Panc1 (cell line): ENCODE results near the gene CREB3L1. TPM values are rescaled to one million over a fixed set of nuclear protein-coding genes. Genes with fewer than 3 reads are reported as not detected.

Source experiments
- ATAC-seq: fragments of 200-7000 bp; cut with Tn5 transposase; 2 replicates; pipeline ENCODE4 v1.9.1; 2020; ENCODE audit warnings: mild to moderate bottlenecking, moderate library complexity
- BruUV-seq: library from RNA; stranded (reverse); fragments of 400-500 nt; replicated peaks from 2 replicates; lab custom pipeline; 2021; lab: Mats Ljungman, UMichigan
- CTCF ChIA-PET: fragments of 300-600 bp; sonication (Branson Sonifier 250); formaldehyde crosslinking; loops from one replicate; lab custom pipeline; 2022; ENCODE audit warnings: antibody characterized with exemption; lab: Charles Lee
- POLR2A ChIA-PET: fragments of 300-600 bp; sonication (Branson Sonifier 250); formaldehyde crosslinking; loops from one replicate; lab custom pipeline; 2022; ENCODE audit warnings: antibody characterized with exemption; lab: Charles Lee
- DNase-seq: peaks from one replicate; pipeline ENCODE4 v3.0.0-alpha.2; 2010; ENCODE audit warnings: low read depth, low spot score
- H3K27ac ChIP-seq: 2 replicates; pipeline ENCODE4 v1.5.1; 2011; ENCODE audit warnings: mild to moderate bottlenecking, low read length, inconsistent platforms
- H3K27me3 ChIP-seq: fragments of 200-500 bp; sonication (Bioruptor generic); 2 replicates; pipeline ENCODE4 v1.6.0; 2014; ENCODE audit warnings: low read length, inconsistent platforms; ENCODE audit not compliant: control insufficient read depth, insufficient read depth
- H3K36me3 ChIP-seq: fragments of 200-500 bp; sonication (Bioruptor generic); 2 replicates; pipeline ENCODE4 v1.5.1; 2014; ENCODE audit warnings: inconsistent platforms, mild to moderate bottlenecking, low read length, moderate library complexity; ENCODE audit not compliant: control insufficient read depth, insufficient read depth
- H3K4me1 ChIP-seq: 2 replicates; pipeline ENCODE4 v1.5.1; 2011; ENCODE audit warnings: inconsistent platforms, mild to moderate bottlenecking, low read length, moderate library complexity; ENCODE audit not compliant: control insufficient read depth, insufficient read depth
- H3K4me3 ChIP-seq, 2 experiments: 2 replicates each; pipeline ENCODE4 v1.5.1; 2011 to 2012; ENCODE audit warnings: low read depth in 2 of 2, low read length in 2 of 2, mild to moderate bottlenecking in 2 of 2, inconsistent platforms in 1 of 2, moderate library complexity in 1 of 2
- H3K9me3 ChIP-seq: fragments of 200-500 bp; sonication (Bioruptor generic); 2 replicates; pipeline ENCODE4 v1.5.1; 2014; ENCODE audit warnings: low read depth, mild to moderate bottlenecking, inconsistent platforms, low read length, moderate library complexity; ENCODE audit not compliant: control insufficient read depth, insufficient read depth
- POLR2AphosphoS5 ChIP-seq: IDR thresholded peaks from 2 replicates; pipeline ENCODE4 v1.6.1; 2012; ENCODE audit warnings: mild to moderate bottlenecking, low read depth, low read length, moderate library complexity
- SIN3A ChIP-seq: IDR thresholded peaks from 2 replicates; pipeline ENCODE4 v1.6.1; 2012; ENCODE audit warnings: low read depth, mild to moderate bottlenecking, low read length, moderate library complexity, borderline replicate concordance; ENCODE audit not compliant: insufficient read depth
- TCF7L2 ChIP-seq: IDR thresholded peaks from 2 replicates; pipeline ENCODE4 v1.6.1; 2011; ENCODE audit warnings: mild to moderate bottlenecking, low read depth, low read length, inconsistent platforms
- in situ Hi-C: cut with HindIII; loops from 2 replicates; pipeline ENCODE4 v1.10.0; 2016; ENCODE audit warnings: low sequenced_read_pairs, low pct_unique_long_range_greater_than_20kb
- intact Hi-C: fragments of 100-400 bp; cut with micrococcal nuclease; formaldehyde crosslinking; loops from one replicate; pipeline ENCODE4 v1.10.0; 2022; ENCODE audit not compliant: unreplicated experiment
- total RNA-seq: library from RNA; stranded (reverse); gene quantifications from one replicate; pipeline ENCODE4 v1.2.1, GENCODE V29; 2021; ENCODE audit not compliant: unreplicated experiment
- TF ChIP-seq, protein P1 (sequence below), 2 experiments: IDR thresholded peaks; 2 replicates each; pipeline ENCODE4 v1.6.1; 2011 to 2012; ENCODE audit warnings: low read depth in 2 of 2, control low read depth in 1 of 2, low read length in 1 of 2, mild to moderate bottlenecking in 1 of 2, moderate library complexity in 1 of 2; ENCODE audit not compliant: insufficient read depth in 1 of 2
- TF ChIP-seq, protein P2 (sequence below): fragments of 450-650 bp; IDR thresholded peaks from 2 replicates; pipeline ENCODE4 v1.5.1; 2017; ENCODE audit warnings: mild to moderate bottlenecking

Gene CREB3L1
- total RNA-seq, 1 experiment from 2014 or later: 35.6 TPM

DNA sequence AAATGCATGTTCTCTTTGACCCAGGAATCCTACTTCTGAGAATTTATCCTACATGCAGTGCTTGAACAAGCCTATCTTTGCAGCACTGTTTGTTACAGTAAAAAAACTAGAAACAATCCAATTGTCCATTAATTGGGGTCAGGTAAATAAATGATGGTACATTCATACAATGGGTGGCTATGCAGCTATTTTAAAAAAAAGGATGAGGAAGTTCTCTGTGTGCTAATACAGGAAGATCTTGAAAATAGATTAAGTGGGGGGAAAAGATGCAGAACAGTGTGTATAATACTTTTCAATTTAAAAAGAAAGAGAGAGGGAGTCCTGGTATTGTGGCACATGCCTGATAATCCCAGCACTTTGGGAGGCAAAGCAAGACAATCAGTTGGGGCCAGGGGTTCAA lies 9.5 kb upstream of the CREB3L1 start:
- BruUV-seq: no TSS peak
- Histone ChIP-seq H3K4me1 (peaks cover 12% of the 10 kb centered on the region), H3K27me3 (no peaks in the 10 kb centered on the region; the same call in 1 of the 2 replicates), H3K9me3 (no peaks in the 10 kb centered on the region), H3K36me3 (no peaks in the 10 kb centered on the region), H3K4me3 (no peak overlapping the region), H3K27ac (no peak overlapping the region)
- DNase-seq: no peak
- ChIA-PET CTCF (no interaction called here), POLR2A (no interaction called here)
- in situ Hi-C loops: no loop called here
- no peak for ATAC-seq
- intact Hi-C loops: no loop called here
- TF ChIP-seq SIN3A: no peak
- TF ChIP-seq POLR2AphosphoS5: no peak
- no peak for TF ChIP-seq TCF7L2
- TF ChIP-seq, protein P1, sequence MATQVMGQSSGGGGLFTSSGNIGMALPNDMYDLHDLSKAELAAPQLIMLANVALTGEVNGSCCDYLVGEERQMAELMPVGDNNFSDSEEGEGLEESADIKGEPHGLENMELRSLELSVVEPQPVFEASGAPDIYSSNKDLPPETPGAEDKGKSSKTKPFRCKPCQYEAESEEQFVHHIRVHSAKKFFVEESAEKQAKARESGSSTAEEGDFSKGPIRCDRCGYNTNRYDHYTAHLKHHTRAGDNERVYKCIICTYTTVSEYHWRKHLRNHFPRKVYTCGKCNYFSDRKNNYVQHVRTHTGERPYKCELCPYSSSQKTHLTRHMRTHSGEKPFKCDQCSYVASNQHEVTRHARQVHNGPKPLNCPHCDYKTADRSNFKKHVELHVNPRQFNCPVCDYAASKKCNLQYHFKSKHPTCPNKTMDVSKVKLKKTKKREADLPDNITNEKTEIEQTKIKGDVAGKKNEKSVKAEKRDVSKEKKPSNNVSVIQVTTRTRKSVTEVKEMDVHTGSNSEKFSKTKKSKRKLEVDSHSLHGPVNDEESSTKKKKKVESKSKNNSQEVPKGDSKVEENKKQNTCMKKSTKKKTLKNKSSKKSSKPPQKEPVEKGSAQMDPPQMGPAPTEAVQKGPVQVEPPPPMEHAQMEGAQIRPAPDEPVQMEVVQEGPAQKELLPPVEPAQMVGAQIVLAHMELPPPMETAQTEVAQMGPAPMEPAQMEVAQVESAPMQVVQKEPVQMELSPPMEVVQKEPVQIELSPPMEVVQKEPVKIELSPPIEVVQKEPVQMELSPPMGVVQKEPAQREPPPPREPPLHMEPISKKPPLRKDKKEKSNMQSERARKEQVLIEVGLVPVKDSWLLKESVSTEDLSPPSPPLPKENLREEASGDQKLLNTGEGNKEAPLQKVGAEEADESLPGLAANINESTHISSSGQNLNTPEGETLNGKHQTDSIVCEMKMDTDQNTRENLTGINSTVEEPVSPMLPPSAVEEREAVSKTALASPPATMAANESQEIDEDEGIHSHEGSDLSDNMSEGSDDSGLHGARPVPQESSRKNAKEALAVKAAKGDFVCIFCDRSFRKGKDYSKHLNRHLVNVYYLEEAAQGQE (IDR thresholded peaks at IDR 0.05; ENCODE audit: insufficient read depth in 1 of 2, low read depth in 2 of 2, low read length in 1 of 2): no peak

DNA sequence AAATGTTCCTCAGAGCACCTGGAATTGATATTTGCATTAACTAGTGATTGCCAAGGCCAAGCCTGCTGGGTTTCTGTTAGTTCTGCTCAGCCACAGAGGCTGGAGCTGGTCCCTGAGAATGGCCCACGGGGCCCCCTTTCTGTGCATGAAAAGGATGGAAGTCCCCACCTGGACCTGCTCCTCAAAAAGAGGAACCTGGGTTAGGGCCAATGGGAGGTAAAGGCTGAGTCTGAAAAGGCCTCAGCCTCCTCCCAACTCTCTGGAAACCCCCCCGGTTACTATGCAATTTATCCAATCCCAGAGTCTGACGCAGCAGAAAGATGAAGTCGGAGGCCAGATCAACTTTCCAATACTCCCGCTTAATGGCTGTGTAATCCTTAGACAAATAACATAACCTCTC lies 6.8 kb upstream of the CREB3L1 start:
- ATAC-seq (no peak), DNase-seq (no peak)
- POLR2A ChIA-PET: no interaction called here
- no peak for TF ChIP-seq TCF7L2
- no peak for TF ChIP-seq POLR2AphosphoS5
- TF ChIP-seq SIN3A: no peak
- TF ChIP-seq, protein P2, sequence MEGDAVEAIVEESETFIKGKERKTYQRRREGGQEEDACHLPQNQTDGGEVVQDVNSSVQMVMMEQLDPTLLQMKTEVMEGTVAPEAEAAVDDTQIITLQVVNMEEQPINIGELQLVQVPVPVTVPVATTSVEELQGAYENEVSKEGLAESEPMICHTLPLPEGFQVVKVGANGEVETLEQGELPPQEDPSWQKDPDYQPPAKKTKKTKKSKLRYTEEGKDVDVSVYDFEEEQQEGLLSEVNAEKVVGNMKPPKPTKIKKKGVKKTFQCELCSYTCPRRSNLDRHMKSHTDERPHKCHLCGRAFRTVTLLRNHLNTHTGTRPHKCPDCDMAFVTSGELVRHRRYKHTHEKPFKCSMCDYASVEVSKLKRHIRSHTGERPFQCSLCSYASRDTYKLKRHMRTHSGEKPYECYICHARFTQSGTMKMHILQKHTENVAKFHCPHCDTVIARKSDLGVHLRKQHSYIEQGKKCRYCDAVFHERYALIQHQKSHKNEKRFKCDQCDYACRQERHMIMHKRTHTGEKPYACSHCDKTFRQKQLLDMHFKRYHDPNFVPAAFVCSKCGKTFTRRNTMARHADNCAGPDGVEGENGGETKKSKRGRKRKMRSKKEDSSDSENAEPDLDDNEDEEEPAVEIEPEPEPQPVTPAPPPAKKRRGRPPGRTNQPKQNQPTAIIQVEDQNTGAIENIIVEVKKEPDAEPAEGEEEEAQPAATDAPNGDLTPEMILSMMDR: no peak
- TF ChIP-seq, protein P1 (IDR thresholded peaks at IDR 0.05; ENCODE audit: insufficient read depth in 1 of 2, low read depth in 2 of 2, low read length in 1 of 2): no peak
- CTCF ChIA-PET: no interaction called here
- no peak overlapping the region for H3K4me3 ChIP-seq
- no peak overlapping the region for H3K27ac ChIP-seq
- no peaks in the 10 kb centered on the region for H3K36me3 ChIP-seq
- no TSS peak for BruUV-seq
- intact Hi-C loops (no loop called here), in situ Hi-C loops (no loop called here)
- H3K4me1 ChIP-seq: peaks cover 32% of the 10 kb centered on the region
- H3K27me3 ChIP-seq: no peaks in the 10 kb centered on the region; the same call in 1 of the 2 replicates
- H3K9me3 ChIP-seq: no peaks in the 10 kb centered on the region
